GM18508 (cell line): ENCODE data around the gene HOXD3.

Source experiments
- ATAC-seq: cut with Tn5 transposase; IDR thresholded peaks from one replicate; pipeline ENCODE4 v1.9.1; 2021; ENCODE audit warnings: moderate number of reproducible peaks; ENCODE audit not compliant: insufficient read depth, unreplicated experiment

The HOXD3 gene

DNA sequence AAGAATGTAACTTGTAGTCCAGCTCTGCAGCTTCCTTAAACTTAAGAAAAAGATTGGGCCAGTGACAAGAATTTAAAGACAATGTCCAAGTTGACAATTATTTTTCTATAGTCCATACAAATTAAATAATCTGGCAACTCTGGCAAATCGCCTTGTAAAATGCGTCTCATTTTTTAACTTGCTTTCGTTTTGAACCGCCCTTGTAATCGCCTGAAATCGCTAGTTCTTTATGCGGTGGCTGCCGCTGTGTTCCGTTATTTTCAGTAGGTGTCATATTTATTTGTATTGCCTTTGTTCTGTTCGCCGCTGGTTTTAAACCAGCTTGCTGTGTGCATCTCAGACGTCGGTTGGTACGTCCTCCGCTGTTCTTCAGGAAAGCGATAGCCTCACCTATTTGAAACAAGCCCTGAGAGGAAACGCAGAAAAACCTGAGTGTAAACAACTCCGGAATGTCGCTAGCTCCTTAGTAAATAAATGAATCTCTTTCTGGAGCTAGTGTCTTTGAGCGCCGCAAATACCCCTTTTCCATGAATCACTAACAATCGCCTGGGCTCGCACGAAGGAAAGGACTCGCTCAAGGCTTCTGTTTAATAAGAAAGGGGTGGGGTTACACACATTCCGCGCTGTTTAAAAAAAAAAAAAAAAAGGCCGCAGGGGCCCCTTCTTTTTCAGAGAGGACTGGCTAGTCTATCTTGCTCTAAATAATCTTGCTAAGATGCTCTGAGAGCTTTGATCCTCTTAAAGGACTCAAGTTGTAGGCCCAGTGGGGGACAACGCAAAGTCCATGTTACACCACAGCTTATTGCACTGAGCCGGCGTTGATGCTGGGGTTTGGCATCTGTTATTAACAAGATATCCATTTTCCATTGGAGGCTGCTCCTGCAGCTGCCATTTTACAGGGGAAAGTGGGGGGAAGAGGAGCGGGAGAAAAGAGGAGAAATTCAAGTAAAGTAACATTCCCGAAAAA, 24.6 kb upstream of the HOXD3 start:
- no peak for ATAC-seq

DNA sequence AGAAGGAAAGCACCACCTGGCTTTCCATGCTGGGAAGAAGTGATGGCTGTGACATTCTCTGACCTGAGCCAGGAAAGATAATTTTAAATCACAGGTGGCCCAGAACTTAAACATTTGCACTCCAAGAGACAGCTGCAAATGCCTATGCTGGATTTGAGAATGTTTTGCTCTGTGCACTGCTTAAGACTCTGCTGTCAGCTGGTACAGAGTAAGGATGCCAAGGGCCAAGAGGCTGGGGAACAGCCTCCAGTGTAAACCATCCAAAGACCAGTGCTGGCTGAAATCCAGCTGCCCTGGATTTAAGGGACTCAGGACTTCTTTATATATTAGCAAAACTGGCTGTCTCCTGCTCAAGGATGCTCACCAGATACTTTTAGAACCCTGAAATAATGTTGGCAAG, 23.7 kb upstream of the HOXD3 start:
- ATAC-seq, result no peak

DNA sequence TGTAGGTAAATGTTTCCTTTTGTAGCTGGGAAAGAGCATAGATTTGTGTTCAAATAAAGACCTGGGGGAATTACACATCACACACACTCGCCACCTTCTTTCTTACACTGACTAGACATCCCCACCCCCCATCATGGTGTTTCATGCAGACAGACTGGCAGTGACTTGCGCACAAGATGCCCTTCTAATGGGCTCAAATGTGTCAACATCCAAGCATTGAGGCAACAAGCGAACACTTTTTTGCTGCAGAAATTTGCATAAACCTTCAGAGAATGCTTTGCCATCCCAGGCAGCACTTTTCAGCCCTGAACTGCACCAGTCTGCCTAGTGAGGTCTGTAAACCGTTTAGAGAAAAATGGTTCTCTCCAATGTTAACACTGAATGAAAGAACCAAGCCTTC, 23.1 kb upstream of the HOXD3 start:
- no peak for ATAC-seq

DNA sequence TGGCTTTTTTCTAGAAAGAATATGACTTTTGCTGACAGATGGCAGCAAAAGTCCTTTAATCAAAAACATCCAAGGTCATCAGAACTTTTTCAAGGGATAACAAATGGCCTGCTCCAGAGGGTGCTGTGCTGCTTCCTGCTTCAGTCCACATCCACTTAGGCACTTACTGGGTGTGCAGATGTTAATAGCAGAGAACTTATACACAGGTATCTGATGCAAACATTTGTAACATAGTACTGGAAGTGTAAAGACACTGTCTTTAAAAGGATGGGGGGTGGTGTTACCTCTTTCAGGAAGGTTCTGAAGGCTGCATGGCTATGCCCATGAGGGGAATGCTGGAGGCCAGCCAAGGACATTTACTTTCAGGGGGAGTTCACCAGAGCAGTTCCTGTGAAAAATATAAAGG, 22.1 kb upstream of the HOXD3 start:
- no peak for ATAC-seq

DNA sequence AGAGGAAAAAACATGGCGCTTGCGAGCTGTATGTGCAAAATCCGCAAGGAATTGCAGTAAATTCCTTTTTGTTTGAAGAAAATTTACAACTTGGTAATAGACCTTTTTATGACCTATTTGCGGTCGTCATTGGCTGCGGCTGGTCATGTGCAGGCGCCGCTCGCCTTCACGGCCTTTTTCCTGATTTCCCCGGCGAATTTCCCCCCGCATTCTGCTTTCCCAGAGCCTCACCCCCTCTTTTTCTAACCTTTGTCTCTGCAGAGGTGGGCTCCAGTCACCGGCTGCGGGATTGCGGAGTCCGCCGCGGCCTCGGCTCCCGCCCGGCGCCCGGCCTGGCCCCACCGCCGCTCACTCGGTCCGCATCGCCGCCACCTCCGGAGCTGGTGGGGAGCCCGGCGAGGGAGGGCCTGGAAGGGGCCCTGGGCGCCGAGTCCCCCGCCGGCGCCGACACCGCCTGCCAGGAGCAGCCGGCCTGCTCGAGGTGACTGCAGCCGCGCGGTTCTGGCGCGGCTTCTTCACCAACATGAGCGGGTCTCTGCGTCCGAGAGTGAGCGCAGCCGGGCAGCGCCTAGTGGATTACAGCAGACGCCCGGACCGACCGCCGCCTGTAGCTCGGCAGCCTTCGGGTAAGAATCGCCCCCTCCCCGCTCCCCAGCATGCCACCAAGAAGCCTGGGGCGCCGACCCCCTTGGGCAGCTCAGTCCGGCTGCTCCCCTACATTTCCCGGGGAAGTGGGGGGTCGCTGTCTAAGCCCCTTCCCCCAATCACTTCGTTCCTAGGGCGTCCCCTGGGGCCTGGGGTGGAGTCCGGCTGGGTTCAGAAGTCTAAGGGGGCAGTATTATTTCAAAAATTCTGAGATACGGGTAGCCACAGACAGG, 20.5 kb upstream of the HOXD3 start:
- no peak for ATAC-seq

DNA sequence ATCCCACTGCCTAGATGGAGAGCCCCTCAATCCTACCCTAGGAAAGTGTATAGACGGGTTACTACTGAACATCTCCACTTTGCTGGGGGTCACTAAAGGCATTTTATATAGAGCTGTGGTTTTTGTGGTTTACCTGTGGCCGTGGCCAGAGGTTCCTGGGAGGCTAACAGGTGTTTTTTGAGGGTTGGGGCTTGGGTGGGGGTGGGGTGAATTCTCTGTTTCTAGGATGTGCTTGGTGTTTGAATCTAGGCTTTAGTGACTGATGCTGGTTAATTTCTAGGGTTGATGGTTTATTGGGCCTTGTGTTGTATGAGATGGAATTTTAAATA, 19.9 kb upstream of the HOXD3 start:
- no peak for ATAC-seq

DNA sequence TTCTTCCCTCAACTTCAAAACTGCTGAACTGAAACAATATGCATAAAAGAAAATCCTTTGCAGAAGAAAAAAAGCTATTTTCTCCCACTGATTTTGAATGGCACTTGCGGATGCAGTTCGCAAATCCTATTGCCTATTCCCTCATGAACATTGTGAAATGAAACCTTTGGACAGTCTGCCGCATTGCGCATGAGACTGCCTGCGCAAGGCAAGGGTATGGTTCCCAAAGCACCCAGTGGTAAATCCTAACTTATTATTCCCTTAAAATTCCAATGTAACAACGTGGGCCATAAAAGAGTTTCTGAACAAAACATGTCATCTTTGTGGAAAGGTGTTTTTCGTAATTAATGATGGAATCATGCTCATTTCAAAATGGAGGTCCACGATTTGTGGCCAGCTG, 19.2 kb upstream of the HOXD3 start:
- ATAC-seq, result no peak

DNA sequence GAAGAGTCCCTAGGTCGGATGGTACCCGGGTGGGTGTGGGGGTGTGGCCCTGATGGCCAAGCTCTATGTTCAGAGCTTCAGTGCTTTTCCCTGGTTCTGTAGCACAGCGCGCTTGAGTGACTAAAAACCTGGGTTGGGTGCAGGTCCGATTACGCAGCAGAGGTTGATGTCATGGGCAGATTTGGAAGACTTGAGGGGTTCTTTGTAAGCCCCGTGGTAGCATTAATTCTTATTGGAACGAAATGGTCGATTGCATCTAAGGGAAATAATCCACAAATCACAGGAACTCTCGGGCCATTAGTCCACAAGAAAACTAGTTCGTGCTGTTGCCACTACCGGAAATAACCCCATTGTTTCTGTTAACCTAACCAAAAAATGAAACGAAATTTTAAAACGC, 18.6 kb upstream of the HOXD3 start:
- no peak for ATAC-seq

DNA sequence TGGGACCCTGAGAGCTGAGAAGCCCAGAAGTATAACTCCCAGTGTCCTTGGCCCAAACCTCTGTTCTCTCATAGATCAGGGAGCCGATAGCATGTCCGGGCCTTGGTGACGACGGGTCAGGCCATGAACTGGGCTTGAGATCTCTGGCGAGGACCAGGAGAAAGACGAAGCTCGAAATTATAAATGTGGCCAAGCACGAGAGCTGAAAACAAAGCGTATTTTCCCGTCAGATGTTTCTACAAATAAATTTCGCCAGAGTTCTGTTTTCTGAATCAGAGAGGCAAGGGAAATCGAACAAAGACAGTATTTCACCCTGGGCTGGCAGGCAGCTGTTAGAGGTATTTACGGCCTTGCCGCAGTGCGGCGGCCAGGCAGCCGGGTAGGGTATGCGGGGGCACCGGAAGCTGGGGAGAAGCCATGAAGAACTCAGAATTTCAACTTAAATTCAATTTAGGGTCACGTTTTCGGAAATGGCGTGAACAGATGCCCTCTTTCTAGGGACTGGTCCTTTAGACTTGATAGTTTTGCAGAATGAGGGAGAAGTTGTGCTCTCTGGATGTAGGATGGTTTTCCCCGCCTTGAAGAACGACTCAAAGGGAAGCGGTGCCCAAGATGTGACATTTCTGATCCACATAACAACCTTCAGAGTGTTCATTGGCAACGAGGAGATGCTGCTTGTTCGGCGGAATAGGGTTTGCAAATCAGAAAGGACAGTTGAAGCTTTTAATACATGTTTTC, 18.0 kb upstream of the HOXD3 start:
- no peak for ATAC-seq

DNA sequence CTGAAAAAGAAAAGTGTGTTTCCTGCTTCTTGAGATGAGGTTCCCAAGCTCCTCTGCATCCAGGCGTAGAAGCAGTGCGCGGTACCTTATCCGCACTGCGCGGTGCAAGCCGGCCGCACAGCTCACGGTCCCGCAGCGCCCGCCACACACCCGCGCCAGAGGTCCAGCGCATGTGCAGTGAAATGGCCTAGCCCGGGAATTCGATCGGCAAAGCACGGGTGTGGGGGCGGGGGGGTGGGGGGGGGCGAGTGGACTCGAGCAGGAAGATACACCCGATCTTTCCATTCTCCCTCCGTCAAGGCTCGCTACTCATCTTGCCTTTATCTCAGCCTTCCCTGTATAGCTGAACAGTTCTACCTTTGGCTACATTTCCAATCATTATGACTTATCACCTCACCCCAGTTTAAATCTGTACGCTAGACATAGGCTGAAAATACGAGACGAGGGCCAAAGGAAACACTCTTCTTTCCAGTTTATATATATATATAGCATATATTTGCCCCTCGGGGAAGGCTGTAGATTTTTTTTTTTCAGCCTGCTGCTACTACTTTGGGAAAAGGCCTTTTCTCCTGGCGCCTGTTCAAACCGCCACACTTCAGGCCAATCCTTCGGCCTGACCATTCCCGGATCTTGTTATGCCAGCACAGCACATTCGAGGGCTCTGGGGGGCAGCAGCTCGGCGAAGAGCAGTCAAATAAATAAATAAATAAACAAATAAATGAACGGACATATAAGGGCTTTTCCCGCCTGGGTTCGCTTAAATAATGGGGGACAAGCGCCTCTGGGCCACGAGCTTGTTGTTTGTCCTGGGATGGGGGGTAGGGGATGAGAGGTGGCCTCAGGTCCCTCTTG, 17.2 kb upstream of the HOXD3 start:
- no peak for ATAC-seq

DNA sequence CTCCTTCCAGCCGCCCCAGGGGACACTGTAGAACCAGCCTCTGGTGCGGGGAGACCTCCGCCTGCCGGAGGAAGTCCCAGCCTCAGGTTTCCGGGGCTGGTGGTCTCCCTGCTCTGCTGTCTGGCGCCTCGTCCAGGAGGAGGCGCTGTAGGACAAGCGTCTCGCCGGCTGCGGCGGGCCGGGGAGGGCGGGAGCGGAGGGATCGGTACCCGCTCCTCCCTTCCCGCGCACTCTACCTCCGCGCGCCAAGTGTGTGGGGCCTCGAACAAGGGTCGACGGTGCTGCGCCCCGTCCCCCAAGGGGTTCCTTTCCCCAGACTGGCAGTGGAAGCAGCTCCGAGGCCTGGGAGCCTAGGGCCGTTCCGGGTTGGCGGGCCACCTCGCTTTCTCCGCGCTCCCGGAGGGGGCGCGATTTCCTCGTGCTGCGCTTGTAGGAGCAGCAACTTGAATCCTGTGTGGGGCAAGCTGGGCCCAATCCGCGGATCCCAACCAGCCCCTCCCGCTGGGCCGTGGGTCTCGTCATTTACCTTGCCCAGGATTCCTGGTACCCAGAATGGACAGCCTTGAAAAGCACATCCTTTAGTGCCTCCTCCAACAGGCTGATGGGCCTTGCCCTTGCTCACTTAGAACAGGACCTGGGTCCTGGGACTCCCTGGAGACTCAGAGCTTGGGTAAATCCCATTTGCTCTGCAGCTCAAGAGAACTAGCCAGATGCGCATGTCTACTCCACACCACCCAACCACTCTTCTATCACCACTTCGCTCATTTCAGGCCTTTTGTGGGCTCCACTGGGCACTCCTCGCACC, 16.4 kb upstream of the HOXD3 start:
- ATAC-seq, result peak; percentile 72

DNA sequence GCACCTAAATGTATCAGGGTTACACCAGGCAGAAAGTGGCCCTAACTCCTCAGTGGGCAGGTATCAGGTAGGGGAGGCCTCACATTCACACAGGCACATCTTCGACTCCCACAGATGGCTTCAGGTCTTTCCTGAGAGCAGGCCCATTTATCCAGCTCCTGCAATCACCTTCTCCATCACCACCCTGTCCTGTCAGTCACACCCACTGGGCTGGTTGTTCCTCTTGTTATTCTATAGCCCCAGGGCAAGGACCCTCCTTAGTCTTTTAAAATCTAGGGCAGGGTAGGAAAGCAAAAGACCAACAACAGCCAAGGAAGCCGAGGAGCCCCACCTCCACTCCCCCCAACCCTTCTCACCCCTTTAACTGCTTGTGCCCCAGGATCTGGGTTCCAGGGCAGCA, 14.8 kb upstream of the HOXD3 start:
- no peak for ATAC-seq

DNA sequence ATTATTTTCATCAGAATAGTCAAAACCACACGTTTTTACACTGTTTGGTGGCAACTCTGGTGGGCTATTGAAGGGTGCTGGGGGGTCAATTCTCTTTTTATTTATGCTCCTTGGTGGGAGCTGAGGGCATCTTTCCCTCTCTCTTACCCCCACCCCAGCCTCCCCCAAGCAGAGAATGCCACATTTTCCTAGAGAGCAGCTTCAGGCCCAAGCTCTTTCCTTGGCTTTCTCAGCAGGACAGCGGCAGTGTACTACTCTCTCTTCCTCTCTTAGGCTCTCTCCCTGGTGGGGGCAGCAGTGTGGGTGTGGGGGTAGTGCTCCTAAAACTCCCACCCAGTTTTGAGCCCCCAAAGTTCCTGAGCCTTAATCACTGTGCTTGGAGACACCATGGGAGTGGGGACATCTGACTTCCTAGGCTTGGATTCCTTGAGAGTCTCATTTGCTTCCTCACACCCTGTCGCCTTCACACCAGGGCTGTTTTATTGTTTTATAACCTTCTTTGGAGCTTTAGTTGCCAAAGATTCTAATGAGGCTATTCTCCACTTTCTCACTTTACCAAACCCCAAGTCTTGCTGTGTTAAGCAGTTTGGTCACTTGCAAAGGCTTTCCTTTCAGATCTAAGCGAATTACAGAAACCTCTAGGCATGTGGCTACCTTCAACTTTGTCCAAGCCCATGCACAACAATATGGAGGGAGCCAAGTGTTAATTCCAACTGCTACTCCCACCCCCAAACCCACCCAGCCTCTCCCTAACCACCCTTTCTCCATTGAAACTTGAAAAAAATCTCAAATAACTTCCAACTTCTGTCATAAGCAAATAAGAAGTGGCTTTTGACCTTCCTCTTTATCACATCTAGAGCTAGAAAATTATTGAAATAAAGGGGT, 11.8 kb upstream of the HOXD3 start:
- no peak for ATAC-seq

DNA sequence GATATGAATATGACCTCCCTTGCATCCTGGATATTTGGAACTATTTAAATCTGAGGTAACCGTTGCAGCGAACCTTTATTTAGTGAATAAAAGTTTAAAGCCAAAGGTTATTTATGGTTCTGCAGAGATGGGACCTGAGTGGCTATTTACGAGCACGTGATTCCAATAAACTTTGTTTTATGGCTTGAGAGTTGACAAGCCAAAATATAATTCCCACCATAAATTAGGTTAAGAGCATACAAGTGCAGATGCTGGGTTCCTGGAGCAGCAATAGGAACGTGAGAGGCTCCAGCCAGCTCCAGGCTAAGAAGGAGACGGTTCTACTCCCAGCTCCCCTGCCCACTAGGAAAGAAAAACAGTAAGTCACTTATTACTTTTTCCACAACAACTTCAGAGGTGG, 11.0 kb upstream of the HOXD3 start:
- ATAC-seq, result no peak

DNA sequence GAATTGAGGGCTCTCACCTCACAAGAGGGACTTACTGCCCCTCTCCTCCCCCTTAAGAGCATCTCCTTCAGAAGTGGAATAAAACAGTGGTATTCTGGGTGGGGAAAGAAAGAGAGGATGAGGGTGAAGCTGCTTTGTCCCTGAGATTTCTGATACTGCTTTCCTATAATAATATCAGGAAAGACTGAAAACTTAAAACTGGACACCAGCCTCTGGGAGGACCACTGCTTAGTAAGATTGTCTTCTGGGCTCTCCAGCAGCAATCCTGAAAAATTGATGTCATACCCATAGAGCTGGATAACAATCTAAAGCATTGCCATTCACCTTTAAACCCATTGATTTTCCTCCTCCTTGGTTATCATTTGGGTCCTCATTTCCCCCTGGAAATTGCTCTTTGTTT, 10.5 kb upstream of the HOXD3 start:
- no peak for ATAC-seq

DNA sequence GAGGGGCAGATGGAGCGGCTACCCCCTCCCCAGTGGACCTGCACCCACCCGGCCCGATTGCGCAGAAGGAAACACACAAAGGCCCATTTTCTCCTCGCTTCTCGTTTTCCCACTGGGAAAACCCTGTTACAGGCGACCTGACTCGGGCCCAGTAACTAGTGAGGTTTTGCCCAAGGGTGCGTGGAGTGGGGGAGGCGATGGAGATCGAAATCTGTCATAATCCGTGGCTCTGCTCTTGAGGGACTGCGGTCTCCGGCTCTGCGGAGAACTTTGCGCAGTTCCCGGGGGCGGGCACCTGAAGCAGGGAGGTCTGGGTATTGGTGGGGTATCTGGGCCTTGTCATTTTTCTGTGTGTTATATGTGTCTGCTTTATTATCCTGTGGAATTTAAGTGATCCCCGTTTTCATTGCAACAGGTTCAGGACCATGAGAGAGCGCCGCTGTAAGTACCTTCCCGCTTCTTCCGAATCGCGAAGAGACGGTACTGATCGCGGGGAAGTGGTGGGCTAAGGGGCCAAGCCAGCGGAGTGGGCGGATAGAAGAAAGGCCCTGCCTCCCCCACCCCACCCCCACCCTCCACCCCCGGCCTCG, 9.8 kb upstream of the HOXD3 start:
- no peak for ATAC-seq

DNA sequence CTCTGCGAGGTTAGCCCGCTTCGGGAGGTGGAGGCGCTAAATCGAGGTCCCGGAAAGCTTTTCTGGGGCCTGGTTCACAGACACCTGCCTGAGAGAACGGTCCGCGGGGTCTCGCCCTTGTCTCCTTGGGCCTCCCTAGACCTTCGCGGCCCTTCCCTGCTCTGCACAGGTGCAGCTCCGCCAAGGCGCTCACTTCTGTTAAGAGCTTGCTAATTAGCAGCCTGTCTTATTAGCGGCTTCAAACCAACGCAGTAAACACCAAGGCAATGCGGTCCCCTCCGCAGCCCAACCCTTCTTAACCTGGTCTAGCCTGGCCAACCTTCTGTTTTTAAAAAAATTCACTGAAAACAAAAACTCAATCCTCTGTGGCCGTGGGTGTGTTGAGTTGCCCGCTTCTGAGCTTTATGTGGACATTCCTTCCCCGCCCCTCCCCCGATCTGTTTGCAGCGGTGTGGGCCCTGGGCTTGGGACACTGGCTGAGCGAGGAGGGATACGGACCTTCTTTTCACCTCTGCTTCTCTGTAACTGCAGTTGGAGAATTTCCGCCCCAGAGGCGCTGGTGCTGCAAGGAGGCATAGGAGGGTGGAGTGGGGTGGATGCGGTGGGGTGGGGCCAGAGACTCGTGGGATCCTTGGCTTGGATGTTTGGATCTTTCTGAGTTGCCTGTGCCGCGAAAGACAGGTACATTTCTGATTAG, 9.2 kb upstream of the HOXD3 start:
- no peak for ATAC-seq
